Natural killer cell (primary cell): ENCODE measurements around the gene EPS8L2. TPM values are rescaled to one million over a fixed set of nuclear protein-coding genes. Genes with fewer than 3 reads are reported as not detected.

Experiments used
- ATAC-seq, 3 donors: fragments of 150-1000 bp in 2 of 3; fragments of 200-7000 bp in 1 of 3; cut with Tn5 transposase; 1 replicate in 1 of 3; 2 replicates in 2 of 3; pipeline ENCODE4 v1.10.0; 2021; ENCODE audit warnings: mild to moderate bottlenecking in 2 of 3, moderate library complexity in 2 of 3
- DNase-seq, 2 donors: peaks; one replicate each; pipeline versions ENCODE4 v3.0.0 to v3.0.0-alpha.2; 2013 to 2021; ENCODE audit warnings: mixed read lengths in 1 of 2
- H3K27ac ChIP-seq: one replicate; pipeline ENCODE4 v1.5.1; 2013; ENCODE audit warnings: mild to moderate bottlenecking, low read length
- H3K27me3 ChIP-seq: one replicate; pipeline ENCODE4 v1.6.1; 2013; ENCODE audit warnings: low read length; ENCODE audit not compliant: control insufficient read depth, insufficient read depth
- H3K36me3 ChIP-seq: one replicate; pipeline ENCODE4 v1.6.1; 2013; ENCODE audit warnings: low read length; ENCODE audit not compliant: control insufficient read depth, insufficient read depth
- H3K4me1 ChIP-seq: one replicate; pipeline ENCODE4 v1.6.1; 2013; ENCODE audit warnings: low read length; ENCODE audit not compliant: control insufficient read depth, insufficient read depth
- H3K4me3 ChIP-seq: one replicate; pipeline ENCODE4 v1.5.1; 2013; ENCODE audit warnings: low read length
- H3K9me3 ChIP-seq: one replicate; pipeline ENCODE4 v1.6.1; 2013; ENCODE audit warnings: low read length; ENCODE audit not compliant: control insufficient read depth, insufficient read depth
- H3K27ac Mint-ChIP-seq, 2 donors: one replicate each; pipeline ENCODE4 v1.8.0; 2022; ENCODE audit warnings: mild to moderate bottlenecking in 2 of 2, mixed read lengths in 2 of 2, moderate library complexity in 1 of 2
- H3K27me3 Mint-ChIP-seq, 2 donors: one replicate each; pipeline ENCODE4 v1.8.0; 2022; ENCODE audit warnings: low read depth in 2 of 2, mixed read lengths in 2 of 2
- H3K36me3 Mint-ChIP-seq: one replicate; pipeline ENCODE4 v1.8.0; 2022; ENCODE audit warnings: mixed read lengths
- H3K4me1 Mint-ChIP-seq, 2 donors: one replicate each; pipeline ENCODE4 v1.8.0; 2022; ENCODE audit warnings: mixed read lengths in 2 of 2
- H3K4me3 Mint-ChIP-seq: one replicate; pipeline ENCODE4 v1.8.0; 2022; ENCODE audit warnings: mild to moderate bottlenecking, moderate library complexity, mixed read lengths
- H3K9me3 Mint-ChIP-seq, 2 donors: one replicate each; pipeline ENCODE4 v1.8.0; 2022; ENCODE audit warnings: mixed read lengths in 2 of 2
- CTCF ChIP-seq: fragments of 200-600 bp; IDR thresholded peaks from one replicate; pipeline ENCODE4 v1.8.0; 2022; ENCODE audit warnings: antibody characterized with exemption
- WGBS: methylation state at CpG from one replicate; pipeline ENCODE4 v1.1.7; 2013; ENCODE audit warnings: missing lambda C conversion rate; ENCODE audit not compliant: insufficient coverage; 5-methylcytosine and 5-hydroxymethylcytosine counted together
- intact Hi-C: fragments of 100-400 bp; cut with micrococcal nuclease; formaldehyde crosslinking; loops from one replicate; pipeline ENCODE4 v1.14.2; 2022
- total RNA-seq, 4 donors: library from RNA; stranded (reverse); fragments of 120-200 nt in 1 of 4; gene quantifications; one replicate each; pipeline versions ENCODE4 v1.2.3 to v1.2.4, GENCODE V29; 2013 to 2022

EPS8L2 gene
- total RNA-seq, 3 donors from 2014 or later (not counting 1 experiment from before 2014, with no cell fraction given): 6.9 to 10.9 (median 9.3) TPM

DNA sequence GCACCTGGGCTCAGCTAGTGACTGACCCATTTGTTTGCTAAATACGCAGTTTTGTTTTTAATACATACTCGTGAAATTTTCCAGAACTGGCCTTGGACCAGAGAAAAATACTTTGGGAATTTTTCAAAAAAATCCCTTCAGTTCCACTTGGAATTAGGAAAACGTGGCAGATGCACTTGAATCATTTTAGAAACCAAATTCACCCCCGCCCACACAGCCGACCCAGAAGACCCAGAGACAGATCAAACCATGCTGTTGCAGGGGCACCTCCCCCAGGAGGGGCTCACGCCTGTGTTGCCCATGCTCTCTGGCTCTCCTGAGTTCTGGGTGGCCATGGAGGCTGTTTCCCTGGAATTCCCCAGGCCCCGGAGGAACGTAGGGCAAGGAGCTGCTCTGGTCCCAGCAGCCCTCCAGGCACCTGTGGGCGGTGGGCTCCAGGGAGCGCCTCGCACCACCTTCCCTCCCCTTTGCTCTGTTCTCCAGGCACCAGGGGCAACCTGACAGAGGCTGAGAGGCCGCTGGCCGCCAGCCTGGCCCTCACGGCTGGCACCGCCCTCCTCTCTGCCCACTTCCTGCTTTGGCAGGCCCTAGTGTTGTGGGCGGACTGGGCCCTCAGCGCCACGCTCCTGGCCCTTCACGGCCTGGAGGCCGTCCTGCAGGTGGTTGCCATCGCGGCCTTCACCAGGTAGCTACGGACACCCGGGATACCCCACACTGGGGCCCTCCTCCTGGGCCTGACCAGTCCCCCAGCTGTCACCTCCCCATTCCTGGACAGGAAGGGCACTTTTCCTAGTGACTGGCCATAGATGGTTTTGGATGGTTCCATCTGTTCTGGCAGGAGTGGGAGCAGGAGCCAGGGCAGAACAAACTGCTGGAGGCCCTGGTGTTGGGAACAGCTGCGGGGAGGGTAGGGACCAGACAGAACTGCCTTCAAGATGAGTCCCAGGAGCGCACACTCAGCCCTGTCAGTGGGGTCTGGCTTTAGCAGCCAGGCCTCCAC, 3.3 kb upstream of the EPS8L2 start:
- H3K27me3 ChIP-seq: peaks cover 10% of the 10 kb centered on the region
- H3K9me3 ChIP-seq: no peaks in the 10 kb centered on the region
- Mint-ChIP-seq H3K9me3 (no peaks in the 10 kb centered on the region), H3K27me3 (peaks cover 0 to 8% of the 10 kb centered on the region in 2 donors), H3K36me3 (no peaks in the 10 kb centered on the region), H3K27ac (peak overlapping the region in 1 of 2 donors; percentile 47), H3K4me1 (peaks cover 6 to 13% of the 10 kb centered on the region in 2 donors), H3K4me3 (no peak overlapping the region)
- no peak for TF ChIP-seq CTCF
- 55% methylated on average over 26 of the region's 26 CpGs for WGBS
- ATAC-seq: peak; percentile 56 to 82 (median 80)
- H3K27ac ChIP-seq: peak overlapping the region; percentile 31
- no peak overlapping the region for H3K4me3 ChIP-seq
- intact Hi-C loops: no loop called here
- H3K36me3 ChIP-seq: peaks cover 9% of the 10 kb centered on the region
- DNase-seq: no peak
- peaks cover 45% of the 10 kb centered on the region for H3K4me1 ChIP-seq

DNA sequence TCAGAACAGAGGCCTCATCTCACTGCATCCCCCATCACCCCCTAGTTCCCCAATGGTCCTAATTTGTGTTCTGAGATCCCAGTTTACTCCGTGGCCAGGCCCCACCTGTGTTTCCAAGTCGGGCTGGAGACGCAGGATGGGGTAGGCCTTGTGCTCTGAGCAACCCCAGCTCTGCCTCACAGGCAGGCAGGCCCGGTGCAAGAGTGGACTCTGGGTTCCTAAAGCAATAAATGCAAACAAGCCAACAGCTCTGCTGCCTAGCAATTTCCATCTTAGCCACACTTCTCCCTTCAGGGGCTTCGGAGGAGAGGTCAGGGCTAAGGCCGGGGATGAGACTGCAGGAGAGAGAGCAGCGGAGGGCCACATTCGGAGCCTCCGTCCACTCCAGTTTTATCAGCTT, 2.5 kb upstream of the EPS8L2 start:
- Mint-ChIP-seq H3K27ac (no peak overlapping the region), H3K27me3 (peaks cover 0 to 9% of the 10 kb centered on the region in 2 donors), H3K9me3 (no peaks in the 10 kb centered on the region), H3K36me3 (no peaks in the 10 kb centered on the region), H3K4me1 (peaks cover 0 to 10% of the 10 kb centered on the region in 2 donors), H3K4me3 (no peak overlapping the region)
- DNase-seq: no peak
- intact Hi-C loops: no loop called here
- TF ChIP-seq CTCF: no peak
- WGBS: 96% methylated on average over 9 of the region's 9 CpGs
- Histone ChIP-seq H3K36me3 (peaks cover 9% of the 10 kb centered on the region), H3K4me3 (no peak overlapping the region), H3K27ac (peak overlapping the region; percentile 31), H3K27me3 (peaks cover 12% of the 10 kb centered on the region), H3K4me1 (peaks cover 41% of the 10 kb centered on the region), H3K9me3 (no peaks in the 10 kb centered on the region)
- no peak for ATAC-seq

- DNase-seq: no peak
- peaks cover 12% of the 10 kb centered on the region for H3K27me3 ChIP-seq
- Mint-ChIP-seq H3K4me1 (peaks cover 0 to 10% of the 10 kb centered on the region in 2 donors), H3K27me3 (peaks cover 0 to 9% of the 10 kb centered on the region in 2 donors), H3K9me3 (no peaks in the 10 kb centered on the region), H3K27ac (no peak overlapping the region), H3K4me3 (no peak overlapping the region), H3K36me3 (no peaks in the 10 kb centered on the region)
- intact Hi-C loops: no loop called here
- no peak for TF ChIP-seq CTCF
- peaks cover 34% of the 10 kb centered on the region for H3K4me1 ChIP-seq
- no peak for ATAC-seq
- H3K4me3 ChIP-seq: no peak overlapping the region
- no peak overlapping the region for H3K27ac ChIP-seq
- 93% methylated on average over 18 of the region's 18 CpGs for WGBS
- peaks cover 6% of the 10 kb centered on the region for H3K36me3 ChIP-seq
- no peaks in the 10 kb centered on the region for H3K9me3 ChIP-seq
These were observed 1.8 kb upstream of the EPS8L2 start for GRCh38 chr11:704228-704674.
